Activated naive CD4-positive, alpha-beta T cell treated with anti-CD3 and anti-CD28 coated beads for 36 hours (primary cell): ENCODE results near the gene CDK5R2. TPM values are rescaled to one million over a fixed set of nuclear protein-coding genes. Genes with fewer than 3 reads are reported as not detected.

Source experiments
- microRNA-seq: library from miRNA; unstranded; fragments of <30 nt; microRNA quantifications from one replicate; pipeline ENCODE4 v1.2.0, GENCODE V29; 2022; ENCODE audit warnings: borderline microRNAs expressed, borderline replicate concordance
- total RNA-seq, 2 experiments: library from RNA; stranded (reverse); gene quantifications; one replicate each; pipeline ENCODE4 v1.2.3, GENCODE V29; 2021

CDK5R2 gene
- total RNA-seq, 2 experiments from 2014 or later = not detected

Small RNAs within 50 kb of the gene (microRNA-seq; reads per million reads assigned to microRNA genes)
- not detected for gene MIR375

Other genes with a start within 250 kb of the CDK5R2 start
- gene TTLL4, start 248.8 kb upstream of the CDK5R2 start, total RNA-seq = 10 to 100 TPM; 23.7 to 24.7 TPM
- not detected for gene CYP27A1, start 177.5 kb upstream of the CDK5R2 start, total RNA-seq
- gene PRKAG3, start 127.9 kb upstream of the CDK5R2 start, total RNA-seq = not detected
- not detected for gene WNT6, start 99.9 kb upstream of the CDK5R2 start, total RNA-seq
- 1 to 10 TPM; 1.1 to 1.3 TPM for gene WNT10A, start 78.8 kb upstream of the CDK5R2 start, total RNA-seq
- not detected for gene FEV, start 25.5 kb downstream of the CDK5R2 start, total RNA-seq
- gene CRYBA2, start 33.8 kb downstream of the CDK5R2 start, total RNA-seq = not detected
- not detected for gene CFAP65, start 81.8 kb downstream of the CDK5R2 start, total RNA-seq
- gene IHH, start 101.3 kb downstream of the CDK5R2 start, total RNA-seq = not detected
- 10 to 100 TPM; 24.4 to 26.6 TPM for gene NHEJ1, start 201.1 kb downstream of the CDK5R2 start, total RNA-seq
- under 1 TPM; 0.84 to 0.95 TPM for gene SLC23A3, start 210.4 kb downstream of the CDK5R2 start, total RNA-seq
- gene CNPPD1, start 217.3 kb downstream of the CDK5R2 start, total RNA-seq = 10 to 100 TPM; 27.0 to 31.4 TPM
- gene RETREG2, start 218.6 kb downstream of the CDK5R2 start, total RNA-seq = 10 to 100 TPM; 44.0 to 44.1 TPM
- 10 to 100 TPM; 32.6 to 33.6 TPM for gene ZFAND2B, start 247.1 kb downstream of the CDK5R2 start, total RNA-seq